Aorta (tissue), 5 donors: ENCODE measurements around the gene TMEM89. TPM values are rescaled to one million over a fixed set of nuclear protein-coding genes. Genes with fewer than 3 reads are reported as not detected.

Experiments used
- ATAC-seq: fragments of 200-7000 bp; cut with Tn5 transposase; one replicate; pipeline ENCODE4 v1.9.1; 2022; ENCODE audit warnings: moderate library complexity; ENCODE audit not compliant: low FRiP score
- DNase-seq, 2 donors: peaks; one replicate each; pipeline ENCODE4 v3.0.0-alpha.2; 2020
- H3K27ac ChIP-seq, 2 donors: one replicate each; pipeline ENCODE4 v1.5.1; 2013; ENCODE audit warnings: low read length in 2 of 2, mild to moderate bottlenecking in 2 of 2, moderate library complexity in 2 of 2, control low read depth in 1 of 2, inconsistent platforms in 1 of 2, low read depth in 1 of 2
- H3K27me3 ChIP-seq, 2 donors: one replicate each; pipeline ENCODE4 v1.6.1; 2013; ENCODE audit warnings: control low read depth in 1 of 2, low read length in 1 of 2, mild to moderate bottlenecking in 1 of 2, moderate library complexity in 1 of 2; ENCODE audit not compliant: insufficient read depth in 2 of 2, control insufficient read depth in 1 of 2
- H3K36me3 ChIP-seq, 2 donors: one replicate each; pipeline ENCODE4 v1.6.1; 2013; ENCODE audit warnings: control low read depth in 1 of 2, low read length in 1 of 2, mild to moderate bottlenecking in 1 of 2; ENCODE audit not compliant: insufficient read depth in 2 of 2, control insufficient read depth in 1 of 2
- H3K4me1 ChIP-seq, 2 donors: one replicate each; pipeline ENCODE4 v1.6.1; 2013; ENCODE audit warnings: low read length in 2 of 2, control low read depth in 1 of 2, mild to moderate bottlenecking in 1 of 2, moderate library complexity in 1 of 2; ENCODE audit not compliant: insufficient read depth in 2 of 2, control insufficient read depth in 1 of 2
- H3K4me3 ChIP-seq, 2 donors: one replicate each; pipeline ENCODE4 v1.5.1; 2013; ENCODE audit warnings: low read length in 2 of 2, control low read depth in 1 of 2, mild to moderate bottlenecking in 1 of 2
- H3K9me3 ChIP-seq: one replicate; pipeline ENCODE4 v1.6.1; 2013; ENCODE audit warnings: mild to moderate bottlenecking, low read length; ENCODE audit not compliant: control insufficient read depth
- WGBS, 2 donors: extraction: QIAGEN DNeasy Blood & Tissue Kit; methylation state at CpG; one replicate each; pipeline ENCODE4 v1.1.7; 2013; 5-methylcytosine and 5-hydroxymethylcytosine counted together
- intact Hi-C, 2 donors: fragments of 100-400 bp; cut with DNase I; formaldehyde crosslinking; loops; one replicate each; pipeline versions ENCODE4 v1.14.2 to v1.15.0; 2022
- polyA plus RNA-seq, 2 donors: library from polyadenylated mRNA; stranded (reverse); fragments of 200-250 nt; gene quantifications; one replicate each; pipeline ENCODE4 v1.2.3, GENCODE V29; 2013
- total RNA-seq, 2 donors: library from RNA; stranded (reverse); fragmentation: NEBNext Ultra II Directional; extraction: Animal tissue kit (Norgen Biotek cat#: 25700); gene quantifications; one replicate each; pipeline ENCODE4 v1.2.1, GENCODE V29; 2021
- donor health status: healthy with polysubstance abuse.
- donor health status: Bipolar disorder and iron deficiency.
- donor health status: DM: no; HTN: no; CAD: no.
- donor health status: DM: no; HTN: no; CAD: no.
- donor health status: DM: yes; HTN: yes; CAD: no.

The TMEM89 gene
- total and polyA plus RNA-seq, 4 donors: 5.7 TPM; not detected in 3

DNA sequence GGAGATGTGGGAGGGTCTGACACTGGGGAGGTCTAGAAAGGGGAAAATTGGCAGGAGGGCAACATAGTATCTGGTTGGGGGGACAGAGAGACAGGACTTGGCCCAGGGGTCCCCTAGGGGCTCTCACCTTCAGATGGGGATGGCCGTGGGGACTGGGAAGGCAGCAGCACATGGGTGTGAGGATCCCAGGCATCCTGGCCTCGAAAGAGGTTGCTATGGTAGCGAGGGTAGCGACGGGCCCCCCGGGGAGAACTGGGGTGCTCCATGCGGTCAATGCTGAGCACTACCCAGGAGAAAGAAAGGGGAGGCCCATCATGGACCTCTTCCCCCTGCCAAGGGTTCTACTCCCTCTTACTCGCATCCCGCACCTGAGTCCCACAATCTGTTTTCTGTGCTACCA is 26.1 kb upstream of the TMEM89 start:
- no peak for DNase-seq
- WGBS, 2 donors: 91 to 95% methylated on average over 6 to 9 of the region's 9 CpGs
- Histone ChIP-seq H3K27me3 (no peaks in the 10 kb centered on the region), H3K36me3 (no peaks in the 10 kb centered on the region), H3K4me3 (no peak overlapping the region), H3K27ac (no peak overlapping the region), H3K9me3 (no peaks in the 10 kb centered on the region), H3K4me1 (no peaks in the 10 kb centered on the region)
- no peak for ATAC-seq
- intact Hi-C loops: no loop called here

DNA sequence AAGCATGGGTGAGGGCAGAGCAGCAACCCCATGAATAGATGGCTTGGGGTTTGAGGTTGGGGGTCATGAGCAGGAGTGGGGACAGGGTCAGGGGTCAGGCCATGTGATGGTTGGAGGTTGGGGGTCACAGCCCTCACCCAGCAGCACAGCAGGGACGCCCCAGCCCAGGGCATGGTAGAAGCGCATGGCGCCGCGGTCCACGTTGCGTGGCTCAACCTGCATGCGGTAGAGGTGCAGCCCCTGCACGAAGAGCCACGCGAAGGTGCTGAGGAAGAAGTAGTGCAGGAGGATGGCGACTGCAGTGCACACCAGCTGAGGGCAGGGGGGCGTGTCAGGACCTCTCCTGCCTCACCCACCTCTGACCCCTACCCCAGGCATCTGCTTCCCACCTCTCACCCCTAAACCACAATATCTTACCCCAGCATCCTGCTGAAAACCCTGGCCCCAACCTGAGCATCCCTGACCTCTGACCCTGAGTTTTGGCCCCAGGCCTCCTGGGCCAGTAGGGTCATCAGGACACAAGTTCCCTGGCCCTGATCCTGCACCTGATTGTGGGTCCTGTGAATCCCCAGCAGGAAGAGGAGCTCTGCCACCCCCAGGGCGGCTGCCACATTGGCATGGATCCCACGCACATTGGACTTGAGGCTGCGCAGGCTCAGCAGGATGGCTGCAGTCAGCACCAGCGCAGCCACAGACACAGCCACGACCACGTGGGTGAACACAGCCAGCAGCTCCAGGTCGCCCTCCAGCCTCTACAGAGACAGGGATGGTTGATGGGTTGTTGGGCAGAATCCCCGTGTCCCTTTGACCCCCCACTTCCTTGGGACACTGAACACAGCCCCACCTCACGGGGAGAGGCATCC is 23.6 kb upstream of the TMEM89 start:
- Histone ChIP-seq H3K27me3 (no peaks in the 10 kb centered on the region), H3K9me3 (no peaks in the 10 kb centered on the region), H3K4me3 (no peak overlapping the region), H3K4me1 (no peaks in the 10 kb centered on the region), H3K27ac (no peak overlapping the region), H3K36me3 (no peaks in the 10 kb centered on the region)
- no peak for DNase-seq
- WGBS, 2 donors: 92 to 95% methylated on average over 22 of the region's 22 CpGs
- intact Hi-C loops: no loop called here
- ATAC-seq: no peak

DNA sequence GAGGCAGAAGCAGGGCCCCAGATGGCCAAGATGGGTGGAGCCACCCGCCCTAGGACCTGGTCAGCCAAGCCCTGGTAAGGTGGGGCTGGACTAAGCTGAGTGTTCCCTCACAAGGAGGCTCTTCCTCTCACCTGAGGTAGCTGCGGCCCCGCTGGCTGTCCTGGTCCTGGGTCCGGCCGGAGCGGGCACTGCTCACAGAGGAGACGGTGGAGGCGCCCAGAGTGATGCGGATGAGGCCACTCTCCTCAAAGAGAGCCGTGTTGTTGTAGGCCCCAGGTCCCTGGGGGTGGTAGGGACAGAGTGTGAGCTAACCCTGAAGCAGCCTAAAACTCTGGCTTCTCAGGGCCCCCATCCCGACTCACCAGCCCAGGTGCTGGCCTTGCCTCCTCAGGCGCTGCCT is 21.0 kb upstream of the TMEM89 start:
- intact Hi-C loops: no loop called here
- ATAC-seq: no peak
- 90 to 92% methylated on average over 12 of the region's 12 CpGs for WGBS, 2 donors

DNA sequence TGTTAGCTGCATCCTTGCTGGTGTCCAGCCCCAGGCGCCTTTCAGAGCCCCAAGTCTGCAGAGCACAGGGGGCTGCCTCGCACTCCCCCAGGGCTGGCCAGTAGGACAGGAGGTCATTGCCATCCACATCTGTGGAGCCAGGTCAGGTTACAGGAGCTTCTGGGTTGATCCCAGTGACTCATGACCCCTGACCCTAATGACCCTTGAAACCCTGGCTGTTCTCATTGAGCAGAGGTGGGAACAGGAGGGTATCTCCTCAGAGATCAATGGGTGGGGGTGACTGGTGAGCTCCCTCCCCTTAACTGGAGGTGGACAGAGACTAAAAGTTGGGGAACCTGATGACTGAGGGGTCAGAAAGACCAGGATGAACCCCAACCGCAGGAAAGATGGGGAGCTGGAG is 19.8 kb upstream of the TMEM89 start:
- 90 to 93% methylated on average over 3 of the region's 3 CpGs for WGBS, 2 donors
- H3K9me3 ChIP-seq: no peaks in the 10 kb centered on the region
- ATAC-seq: no peak
- no peaks in the 10 kb centered on the region for H3K4me1 ChIP-seq
- H3K27ac ChIP-seq: no peak overlapping the region
- H3K27me3 ChIP-seq: no peaks in the 10 kb centered on the region
- H3K36me3 ChIP-seq: no peaks in the 10 kb centered on the region
- no peak overlapping the region for H3K4me3 ChIP-seq
- intact Hi-C loops: no loop called here
- no peak for DNase-seq

More for the DNA sequence above, 21.0 kb upstream of the TMEM89 start:
- Histone ChIP-seq H3K4me3 (no peak overlapping the region), H3K9me3 (no peaks in the 10 kb centered on the region), H3K4me1 (no peaks in the 10 kb centered on the region), H3K36me3 (no peaks in the 10 kb centered on the region), H3K27me3 (no peaks in the 10 kb centered on the region), H3K27ac (no peak overlapping the region)
- no peak for DNase-seq

DNA sequence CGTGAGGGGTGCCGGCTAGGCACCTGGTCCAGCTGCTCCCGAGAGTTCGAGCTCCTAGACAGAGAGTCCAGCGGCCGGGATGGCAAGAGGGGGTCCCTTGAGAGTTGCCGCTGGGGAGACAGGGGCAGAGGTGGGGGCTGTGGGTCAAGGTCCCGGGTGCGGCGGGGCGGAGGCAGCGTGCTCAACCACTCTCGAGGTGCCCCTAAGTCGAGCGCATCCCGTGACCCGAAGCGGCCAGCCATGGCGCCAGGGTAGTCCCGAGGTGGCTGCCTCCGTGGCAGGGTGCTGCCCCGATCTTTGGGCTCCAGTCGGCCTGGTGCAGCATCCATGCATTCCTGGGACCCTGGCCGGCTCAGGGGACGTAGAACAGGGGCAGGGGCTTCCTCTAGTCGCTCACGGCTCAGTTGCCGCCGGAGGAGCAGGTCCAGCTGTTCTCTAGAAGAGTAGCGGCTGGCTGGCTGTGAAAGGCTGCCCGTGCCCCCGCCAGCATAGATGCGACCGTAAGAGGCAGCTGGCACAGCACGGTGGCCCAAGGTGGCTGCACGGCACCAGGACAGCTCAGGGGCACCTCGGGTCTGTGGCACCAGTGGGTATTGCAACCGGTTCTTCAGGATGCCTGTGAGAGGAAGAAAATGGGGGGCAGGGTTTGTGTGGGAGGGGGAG is 18.5 kb upstream of the TMEM89 start:
- no peaks in the 10 kb centered on the region for H3K27me3 ChIP-seq
- no peaks in the 10 kb centered on the region for H3K4me1 ChIP-seq
- no peak overlapping the region for H3K27ac ChIP-seq
- no peak overlapping the region for H3K4me3 ChIP-seq
- H3K9me3 ChIP-seq: no peaks in the 10 kb centered on the region
- WGBS, 2 donors: 92 to 93% methylated on average over 37 to 38 of the region's 38 CpGs
- no peaks in the 10 kb centered on the region for H3K36me3 ChIP-seq
- no peak for DNase-seq
- ATAC-seq: no peak
- intact Hi-C loops: loop anchor here in 1 of 2 donors (5.0 to 10.0 kb wide), 2 partner anchors 43 to 175 kb away; partner anchors contain the start of gene COL7A1

DNA sequence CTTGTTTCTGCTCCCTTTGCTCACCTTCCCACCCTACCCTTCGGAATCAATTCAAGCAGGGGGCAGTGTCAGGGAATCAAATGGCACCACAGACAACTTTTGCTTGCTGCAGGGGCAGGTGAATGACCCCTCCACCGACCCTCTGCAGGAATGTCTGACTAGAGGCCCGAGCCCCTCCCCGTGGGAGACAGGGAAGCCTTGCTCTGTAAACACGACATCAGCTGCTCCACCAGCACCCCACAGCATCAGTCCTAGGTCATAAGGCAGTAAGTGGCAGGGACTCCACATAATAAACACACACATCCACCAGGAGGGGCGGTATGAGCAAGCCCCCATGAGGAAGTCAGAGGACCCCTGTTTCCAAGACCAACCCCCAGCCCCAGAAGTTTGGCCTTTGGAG is 15.7 kb upstream of the TMEM89 start:
- Histone ChIP-seq H3K27me3 (no peaks in the 10 kb centered on the region), H3K36me3 (no peaks in the 10 kb centered on the region), H3K9me3 (no peaks in the 10 kb centered on the region), H3K4me3 (no peak overlapping the region), H3K4me1 (no peaks in the 10 kb centered on the region), H3K27ac (no peak overlapping the region)
- no peak for ATAC-seq
- intact Hi-C loops: loop anchor here in 1 of 2 donors (5.0 to 10.0 kb wide), 2 partner anchors 40 to 173 kb away; partner anchors contain the start of gene COL7A1
- WGBS, 2 donors: 67 to 71% methylated on average over 6 of the region's 6 CpGs
- DNase-seq: no peak

DNA sequence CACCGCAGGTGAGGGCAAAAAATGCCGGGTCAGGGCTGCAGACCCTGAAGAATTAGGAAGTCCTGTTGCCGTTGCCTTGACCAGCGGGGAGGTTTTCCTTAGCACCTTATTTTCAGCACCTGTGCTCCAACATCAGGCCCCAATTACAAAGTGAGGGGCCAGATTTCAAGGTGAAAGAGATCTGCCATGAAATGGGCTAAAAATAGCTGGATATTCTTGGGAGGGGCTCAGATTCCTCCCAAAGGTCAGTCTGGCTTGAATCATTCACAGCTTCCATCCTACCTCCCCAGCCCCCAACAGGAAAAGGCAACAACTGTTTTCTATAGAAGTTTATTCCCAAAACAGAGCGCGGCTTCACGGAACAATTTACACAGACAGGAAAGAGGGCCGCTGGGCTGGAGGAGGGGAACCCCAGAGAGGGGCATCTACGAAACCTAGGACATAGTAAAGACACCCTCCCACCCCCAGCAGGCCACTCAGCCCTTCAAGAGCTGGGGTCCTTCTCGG is 14.6 kb upstream of the TMEM89 start:
- ATAC-seq: no peak
- H3K4me1 ChIP-seq: no peaks in the 10 kb centered on the region
- WGBS, 2 donors: 59 to 62% methylated on average over 10 of the region's 10 CpGs
- peak overlapping the region in 1 of 2 donors; percentile 33 for H3K4me3 ChIP-seq
- H3K9me3 ChIP-seq: no peaks in the 10 kb centered on the region
- no peak for DNase-seq
- no peaks in the 10 kb centered on the region for H3K36me3 ChIP-seq
- intact Hi-C loops: loop anchor here in 1 of 2 donors (1.0 to 10.0 kb wide), 3 partner anchors 18 to 171 kb away; partner anchors contain the start of gene COL7A1
- no peak overlapping the region for H3K27ac ChIP-seq
- H3K27me3 ChIP-seq: no peaks in the 10 kb centered on the region

DNA sequence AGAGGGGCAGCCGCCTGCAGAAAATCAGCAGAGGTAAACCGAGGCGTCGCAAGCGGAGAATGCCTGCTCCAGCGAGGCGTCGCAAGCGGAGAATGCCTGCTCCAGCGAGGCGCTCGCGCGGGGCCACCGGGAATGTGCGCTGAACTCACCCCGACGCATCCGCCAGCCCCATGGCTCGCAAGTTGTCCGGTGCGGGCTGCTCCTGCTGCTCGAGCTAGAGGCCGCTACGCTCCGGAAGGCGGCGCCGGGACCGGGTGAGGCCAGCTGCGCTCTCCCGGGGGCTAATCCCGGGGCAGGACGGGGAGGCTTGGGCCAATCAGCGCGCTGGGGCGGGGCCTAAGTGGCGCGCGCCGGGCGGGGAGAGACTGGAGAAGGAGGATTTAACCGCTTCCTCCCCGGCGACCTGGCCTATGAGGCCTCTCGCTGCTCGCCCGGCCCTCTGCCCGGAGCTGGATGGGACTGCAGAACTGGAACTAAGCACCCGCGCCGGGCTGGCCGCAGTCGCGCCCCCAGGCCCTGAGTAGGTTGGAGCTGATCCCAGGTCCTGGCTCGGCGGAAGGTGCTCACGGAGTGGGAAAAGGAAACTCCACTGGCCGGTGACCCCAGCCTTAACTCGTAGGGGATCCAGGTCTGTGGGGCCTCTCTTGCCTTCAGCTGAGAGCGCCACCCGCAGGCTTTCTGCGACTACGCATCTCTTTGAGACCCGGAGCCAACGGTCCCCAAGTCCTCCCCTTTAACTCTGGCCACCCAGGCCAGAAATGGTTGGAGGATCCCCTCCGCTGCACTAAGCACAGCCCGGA is 13.9 kb upstream of the TMEM89 start, which contains the start of gene SLC26A6:
Gene SLC26A6 (minus strand): TSS at position 240 of the 800 bp plus-strand sequence. CDS start 68 bp downstream, at position 172.
- ATAC-seq: peak; percentile 99
- WGBS, 2 donors: 0% methylated on average over 64 to 68 of the region's 68 CpGs
- peaks cover 0 to 3% of the 10 kb centered on the region in 2 donors for H3K36me3 ChIP-seq
- no peaks in the 10 kb centered on the region for H3K27me3 ChIP-seq
- intact Hi-C loops: loop anchor here in 1 of 2 donors (1.0 to 10.0 kb wide), 5 partner anchors 17 to 171 kb away; partner anchors contain the start of gene COL7A1
- peak within 1 kb of the TSS in 1 of 2 donors; percentile 65 for H3K27ac ChIP-seq
- DNase-seq: peak; percentile 98 to 99
- no peaks in the 10 kb centered on the region for H3K4me1 ChIP-seq
- H3K9me3 ChIP-seq: no peaks in the 10 kb centered on the region
- H3K4me3 ChIP-seq: peak within 1 kb of the TSS; percentile 73 to 86
